GM13977 (cell line): Measurements from ENCODE around the gene PALLD.

Experiments
- DNase-seq: peaks from one replicate; pipeline ENCODE4 v3.0.0; 2012; ENCODE audit warnings: low spot score
- in situ Hi-C: fragments of 300-500 bp; cut with MboI; formaldehyde crosslinking; loops from one replicate; pipeline ENCODE4 v1.12.0; 2022; ENCODE audit warnings: low sequenced_read_pairs, low pct_unique_long_range_greater_than_20kb, mixed read lengths, inconsistent platforms; ENCODE audit not compliant: unreplicated experiment
- TF ChIP-seq, protein P1 (sequence below): IDR thresholded peaks from 2 replicates; pipeline ENCODE4 v1.5.1; 2012; ENCODE audit warnings: mild to moderate bottlenecking, control low read depth; ENCODE audit not compliant: insufficient read depth; ENCODE audit errors: extremely low read depth, missing control alignments

The PALLD gene

DNA sequence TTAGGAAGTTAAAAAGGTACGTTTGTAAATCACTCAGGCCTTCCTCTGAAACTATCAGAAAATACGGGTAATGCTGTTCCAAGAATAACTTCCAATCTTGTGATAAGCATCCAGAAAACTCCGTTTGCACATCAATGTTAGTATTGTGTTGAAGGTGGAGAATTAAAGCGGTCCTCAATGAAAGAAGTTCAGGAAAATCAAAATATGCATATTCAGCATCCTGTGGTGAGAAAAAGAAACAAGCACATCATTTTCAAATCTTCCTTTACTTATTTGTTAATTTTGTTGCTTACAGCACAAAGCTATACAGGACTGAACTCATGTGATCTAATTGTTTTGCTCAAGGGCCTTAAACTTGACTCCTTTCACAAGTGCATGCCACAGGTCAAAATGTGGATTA lies 35.0 kb upstream of the PALLD start:
- in situ Hi-C loops: no loop called here
- TF ChIP-seq, protein P1, sequence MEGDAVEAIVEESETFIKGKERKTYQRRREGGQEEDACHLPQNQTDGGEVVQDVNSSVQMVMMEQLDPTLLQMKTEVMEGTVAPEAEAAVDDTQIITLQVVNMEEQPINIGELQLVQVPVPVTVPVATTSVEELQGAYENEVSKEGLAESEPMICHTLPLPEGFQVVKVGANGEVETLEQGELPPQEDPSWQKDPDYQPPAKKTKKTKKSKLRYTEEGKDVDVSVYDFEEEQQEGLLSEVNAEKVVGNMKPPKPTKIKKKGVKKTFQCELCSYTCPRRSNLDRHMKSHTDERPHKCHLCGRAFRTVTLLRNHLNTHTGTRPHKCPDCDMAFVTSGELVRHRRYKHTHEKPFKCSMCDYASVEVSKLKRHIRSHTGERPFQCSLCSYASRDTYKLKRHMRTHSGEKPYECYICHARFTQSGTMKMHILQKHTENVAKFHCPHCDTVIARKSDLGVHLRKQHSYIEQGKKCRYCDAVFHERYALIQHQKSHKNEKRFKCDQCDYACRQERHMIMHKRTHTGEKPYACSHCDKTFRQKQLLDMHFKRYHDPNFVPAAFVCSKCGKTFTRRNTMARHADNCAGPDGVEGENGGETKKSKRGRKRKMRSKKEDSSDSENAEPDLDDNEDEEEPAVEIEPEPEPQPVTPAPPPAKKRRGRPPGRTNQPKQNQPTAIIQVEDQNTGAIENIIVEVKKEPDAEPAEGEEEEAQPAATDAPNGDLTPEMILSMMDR: no peak
- DNase-seq: no peak

DNA sequence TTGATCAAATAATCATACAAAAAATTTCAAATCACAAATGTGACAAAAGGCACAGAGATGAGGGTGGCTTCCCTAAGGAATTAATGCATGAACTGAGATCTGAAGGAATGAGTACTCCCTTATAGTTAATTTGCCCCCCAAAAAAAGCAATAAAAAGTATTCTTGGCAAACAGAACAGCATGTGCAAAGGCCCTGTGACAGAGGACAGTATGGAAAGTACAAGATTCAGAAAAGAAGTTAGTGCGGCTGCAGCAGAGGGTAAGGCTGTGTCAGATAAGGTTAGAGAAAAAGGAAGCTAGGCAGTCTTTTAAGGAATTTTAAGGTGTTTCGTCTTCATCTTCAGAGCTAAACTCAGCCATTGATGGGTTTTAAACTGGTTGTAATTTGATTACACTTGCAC lies 23.9 kb upstream of the PALLD start:
- in situ Hi-C loops: no loop called here
- TF ChIP-seq, protein P1: no peak
- DNase-seq: no peak

DNA sequence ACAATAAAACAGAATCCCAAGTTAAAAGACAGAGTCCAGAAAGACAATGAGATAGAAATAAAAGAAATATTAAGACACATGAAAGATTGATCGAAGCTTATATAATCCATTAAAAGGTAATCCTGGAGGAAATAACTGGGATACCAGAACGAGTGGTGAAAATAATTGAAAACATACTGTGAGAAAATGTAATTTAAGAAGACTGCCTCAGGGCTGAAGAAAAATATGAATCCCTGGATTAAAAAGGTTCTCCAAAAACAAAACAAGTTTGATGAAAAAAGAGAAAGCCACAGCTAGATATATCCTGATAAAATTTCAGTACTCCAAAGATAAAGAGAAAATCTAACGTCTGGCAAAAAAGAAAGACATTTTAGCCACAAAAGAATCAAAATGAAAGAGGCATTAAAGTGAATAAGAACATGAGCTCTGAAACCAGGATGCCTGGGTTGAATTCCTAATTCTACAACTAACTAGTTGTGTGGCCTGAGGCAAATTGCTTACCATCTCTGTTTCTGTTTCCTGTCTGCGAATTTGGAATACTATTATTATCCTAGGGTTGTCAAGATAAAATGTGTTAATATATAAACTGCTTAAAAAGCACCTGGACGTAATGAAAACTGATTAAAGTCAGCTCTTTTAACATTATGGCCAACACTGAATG lies 22.1 kb upstream of the PALLD start:
- in situ Hi-C loops: no loop called here
- DNase-seq: no peak
- TF ChIP-seq, protein P1: no peak

DNA sequence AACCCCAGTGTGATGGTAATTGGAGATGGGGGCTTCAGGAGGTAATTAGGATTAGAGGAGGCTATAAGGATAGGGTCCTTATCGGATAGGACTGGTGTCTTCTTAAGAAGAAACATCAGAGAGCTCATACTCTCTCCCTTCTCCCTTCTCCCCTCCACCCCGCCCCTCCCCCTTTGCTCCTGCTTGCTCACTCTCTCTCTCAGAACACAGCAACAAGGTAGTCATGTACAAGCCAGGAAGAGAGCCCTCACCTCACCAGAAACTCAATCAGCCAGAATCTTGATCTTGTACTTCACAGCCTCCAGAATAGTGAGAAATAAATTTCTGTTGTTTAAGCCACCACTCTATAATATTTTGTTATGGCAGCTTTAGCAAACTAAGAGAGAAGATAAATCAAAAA lies 21.1 kb upstream of the PALLD start:
- TF ChIP-seq, protein P1: no peak
- in situ Hi-C loops: no loop called here
- no peak for DNase-seq

DNA sequence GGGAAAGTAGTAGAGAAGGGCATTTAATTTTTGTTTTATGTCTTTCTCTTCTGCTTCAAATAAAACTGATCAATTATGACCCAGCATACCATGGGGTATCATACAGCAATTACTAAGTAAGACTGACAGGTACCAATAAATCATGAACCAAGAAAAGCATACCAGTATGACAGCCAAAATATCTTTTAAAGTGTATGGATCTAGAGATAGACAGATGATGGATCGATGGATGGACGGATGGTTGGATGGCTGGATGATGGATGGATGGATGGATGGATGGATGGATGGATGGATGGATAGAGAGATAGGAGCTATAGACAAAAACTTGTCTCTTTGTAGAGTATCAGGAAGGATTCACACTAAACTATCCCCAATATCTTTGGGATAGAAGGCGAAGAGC lies 18.0 kb upstream of the PALLD start:
- no peak for DNase-seq
- in situ Hi-C loops: no loop called here
- TF ChIP-seq, protein P1: no peak

DNA sequence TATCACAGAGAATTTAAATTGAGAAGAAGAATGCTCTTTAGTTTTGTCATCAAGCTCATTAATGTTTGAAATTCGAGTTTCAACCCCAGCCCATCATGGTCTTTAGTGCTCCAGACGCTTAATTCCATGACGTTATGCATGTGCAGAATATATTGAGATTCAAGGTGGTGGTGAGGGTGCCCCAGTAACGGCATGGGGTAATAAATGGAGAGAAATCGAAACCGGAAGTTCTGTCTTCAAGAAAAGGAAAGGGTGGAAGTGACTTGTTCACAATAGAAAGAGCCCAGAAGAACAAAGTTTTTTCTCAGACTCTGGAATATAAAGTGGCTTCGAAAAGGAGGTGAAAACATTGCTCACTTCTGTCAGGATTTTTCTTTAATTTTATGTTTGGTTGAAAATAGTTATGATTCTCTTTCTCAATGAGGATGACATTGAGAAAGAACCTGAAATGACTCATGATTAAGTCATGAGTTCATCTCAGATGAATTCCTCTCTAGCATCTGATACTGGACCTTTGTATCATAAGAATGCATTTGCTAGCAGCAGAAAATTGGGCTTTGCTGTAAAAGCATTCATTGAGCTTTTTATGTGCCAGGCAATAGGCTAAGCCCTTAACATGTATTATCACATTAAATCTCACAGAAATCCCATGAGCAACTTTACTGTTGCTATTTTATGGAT lies 15.8 kb upstream of the PALLD start:
- in situ Hi-C loops: no loop called here
- DNase-seq: peak; percentile 50
- TF ChIP-seq, protein P1: no peak
